Kidney capillary endothelial cell (primary cell): Measurements from ENCODE around the gene BAZ2A.
A peak's percentile ranks its signal among the peaks of the same experiment; 100 is the strongest.

Source experiments
- DNase-seq: peaks from one replicate; pipeline ENCODE4 v3.0.0-alpha.2; 2018; ENCODE audit warnings: low spot score

BAZ2A gene

DNA sequence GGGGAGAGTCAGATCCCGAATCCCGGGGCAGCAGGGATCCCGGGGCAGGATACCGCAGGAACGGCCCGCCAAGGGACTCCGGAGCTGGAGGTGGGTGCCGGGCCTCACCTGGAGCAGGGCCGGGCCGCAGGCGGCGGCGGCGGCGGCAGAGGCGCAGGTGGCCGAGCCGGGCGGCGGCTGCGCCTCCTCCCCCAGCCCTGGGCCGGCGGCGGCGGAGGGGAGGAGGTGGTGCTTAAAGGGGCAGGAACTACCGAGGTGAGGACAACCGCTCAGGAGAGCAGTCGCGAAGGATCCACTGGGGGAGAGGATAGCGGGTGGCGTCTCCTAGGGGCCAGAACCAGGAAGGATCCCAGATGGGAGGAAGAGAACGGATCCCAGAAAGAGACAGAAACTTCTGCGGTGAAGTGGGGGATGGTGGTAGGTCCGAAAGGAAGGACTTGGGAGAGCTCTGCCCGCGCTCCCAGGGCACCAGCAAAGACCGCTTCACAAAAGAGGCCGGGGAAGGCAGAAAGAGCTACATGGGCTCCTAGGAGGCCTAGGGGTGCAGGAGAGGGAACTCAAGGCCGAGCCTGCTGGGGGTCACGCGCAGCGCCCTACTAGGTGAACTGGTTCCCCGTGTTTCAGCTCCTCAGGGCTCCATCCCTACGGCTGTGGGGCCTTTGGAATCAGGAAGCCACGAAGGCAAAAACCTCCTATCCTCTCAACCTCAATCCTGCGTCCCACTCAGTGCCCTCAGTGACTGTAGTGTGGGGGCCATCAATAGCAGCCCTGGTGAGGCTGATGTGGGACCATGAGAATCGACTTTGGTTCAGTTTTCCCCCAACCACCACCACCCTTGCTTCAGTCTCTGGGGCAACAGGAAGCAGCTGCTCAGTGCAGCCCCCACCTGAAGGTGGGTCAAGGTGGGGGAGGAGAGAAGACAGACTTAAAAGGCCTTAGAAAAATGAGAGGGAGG, 5.0 kb upstream of the BAZ2A start:
- no peak for DNase-seq

DNA sequence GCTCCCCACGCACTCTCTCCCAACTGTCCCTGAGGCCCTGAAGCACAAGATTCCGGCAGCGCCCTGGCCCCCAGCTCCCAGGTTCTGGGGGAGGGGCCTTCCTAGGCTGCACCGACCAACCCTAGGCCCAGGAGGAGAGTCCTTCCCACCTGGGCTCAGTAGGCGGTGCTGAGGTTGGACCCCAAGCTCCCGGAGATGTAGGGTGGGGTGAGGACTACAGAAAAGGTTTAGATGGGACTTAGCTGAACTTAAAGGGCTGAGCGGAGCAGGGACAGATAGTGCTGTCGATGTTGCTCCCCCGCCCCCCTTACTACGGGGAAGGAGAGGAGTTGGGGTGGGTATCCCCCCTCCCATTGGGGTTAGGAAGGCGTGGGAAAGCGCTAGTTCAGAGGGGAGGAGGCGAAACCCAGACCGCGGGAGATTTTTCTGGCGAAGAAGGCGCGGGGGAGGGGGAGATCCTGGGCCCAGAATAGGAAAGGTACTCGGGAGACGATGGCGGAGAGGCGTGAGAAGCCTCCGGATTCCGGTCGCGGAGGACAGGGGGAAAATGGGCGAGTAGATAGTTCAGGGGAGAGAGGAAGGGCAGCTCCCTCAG, 4.2 kb upstream of the BAZ2A start:
- no peak for DNase-seq

DNA sequence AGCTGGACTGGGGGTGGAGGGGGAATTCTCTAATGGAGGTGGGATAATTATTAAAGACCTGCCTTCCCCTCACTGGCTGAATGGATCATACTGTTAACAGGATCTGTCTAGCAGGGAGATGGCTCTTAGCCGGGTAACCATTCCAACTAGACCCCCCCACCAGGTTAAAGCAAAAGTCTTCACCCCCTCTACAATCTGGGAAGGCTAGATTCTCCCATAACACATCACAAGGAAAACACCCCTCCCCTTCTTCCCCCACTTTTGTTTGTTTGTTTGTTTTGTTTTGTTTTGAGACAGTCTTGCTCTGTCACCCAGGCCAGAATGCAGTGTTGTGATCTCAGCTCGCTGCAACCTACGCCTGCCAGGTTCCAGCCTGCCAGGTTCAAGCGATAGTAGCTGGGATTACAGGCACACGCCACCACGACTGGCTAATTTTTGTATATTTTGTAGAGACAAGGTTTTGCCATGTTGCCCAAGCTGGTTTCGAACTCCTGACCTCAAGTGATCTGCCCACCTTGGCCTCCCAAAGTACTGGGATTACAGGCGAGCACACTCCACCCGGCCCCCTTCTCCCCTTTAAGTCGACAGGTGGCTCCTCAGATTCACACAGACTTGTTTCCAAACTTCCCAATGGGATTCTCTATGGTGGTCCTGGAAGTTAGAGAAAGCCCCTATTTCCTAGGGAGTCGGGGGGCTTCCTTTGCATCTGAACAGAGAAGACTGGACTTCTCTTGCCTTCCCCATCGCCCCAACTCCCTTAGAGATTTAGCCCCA, 3.5 kb upstream of the BAZ2A start:
- DNase-seq: no peak

DNA sequence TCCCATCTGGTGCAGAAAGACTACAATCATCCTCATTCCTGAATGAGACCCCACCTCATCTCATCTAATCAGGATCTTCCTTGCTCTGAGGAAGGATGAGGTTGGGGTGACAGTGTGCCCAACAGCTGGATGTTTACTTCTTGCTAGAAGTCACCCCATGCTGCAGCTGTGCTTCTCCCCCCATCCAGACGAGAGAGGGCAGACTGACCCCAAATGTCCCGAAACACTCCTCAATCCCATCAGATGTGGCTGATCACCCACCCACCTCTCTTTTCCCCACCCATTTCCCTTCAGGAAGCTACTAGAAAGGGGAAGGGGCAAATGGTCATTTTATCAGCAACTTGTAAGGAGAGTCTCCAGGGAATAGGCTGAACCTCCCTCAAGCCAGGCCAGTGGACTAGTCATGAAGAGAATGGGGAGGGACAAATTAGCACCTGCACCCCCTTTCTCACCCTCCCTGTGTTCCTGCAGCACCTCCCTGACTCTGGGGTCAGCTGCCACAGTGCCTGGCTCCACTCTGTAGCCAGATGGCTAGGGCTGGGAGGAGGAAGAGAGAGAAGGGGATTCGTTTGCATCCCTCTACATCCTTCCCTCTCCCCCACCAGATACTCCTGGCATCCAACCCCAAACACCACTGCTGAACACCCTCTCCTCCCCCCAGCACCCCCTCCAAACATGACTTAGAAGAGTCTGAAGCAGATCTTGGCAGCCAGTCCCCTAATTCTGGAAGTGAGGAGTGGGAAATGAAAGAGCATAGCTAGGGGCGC, 2.8 kb upstream of the BAZ2A start:
- DNase-seq: no peak

DNA sequence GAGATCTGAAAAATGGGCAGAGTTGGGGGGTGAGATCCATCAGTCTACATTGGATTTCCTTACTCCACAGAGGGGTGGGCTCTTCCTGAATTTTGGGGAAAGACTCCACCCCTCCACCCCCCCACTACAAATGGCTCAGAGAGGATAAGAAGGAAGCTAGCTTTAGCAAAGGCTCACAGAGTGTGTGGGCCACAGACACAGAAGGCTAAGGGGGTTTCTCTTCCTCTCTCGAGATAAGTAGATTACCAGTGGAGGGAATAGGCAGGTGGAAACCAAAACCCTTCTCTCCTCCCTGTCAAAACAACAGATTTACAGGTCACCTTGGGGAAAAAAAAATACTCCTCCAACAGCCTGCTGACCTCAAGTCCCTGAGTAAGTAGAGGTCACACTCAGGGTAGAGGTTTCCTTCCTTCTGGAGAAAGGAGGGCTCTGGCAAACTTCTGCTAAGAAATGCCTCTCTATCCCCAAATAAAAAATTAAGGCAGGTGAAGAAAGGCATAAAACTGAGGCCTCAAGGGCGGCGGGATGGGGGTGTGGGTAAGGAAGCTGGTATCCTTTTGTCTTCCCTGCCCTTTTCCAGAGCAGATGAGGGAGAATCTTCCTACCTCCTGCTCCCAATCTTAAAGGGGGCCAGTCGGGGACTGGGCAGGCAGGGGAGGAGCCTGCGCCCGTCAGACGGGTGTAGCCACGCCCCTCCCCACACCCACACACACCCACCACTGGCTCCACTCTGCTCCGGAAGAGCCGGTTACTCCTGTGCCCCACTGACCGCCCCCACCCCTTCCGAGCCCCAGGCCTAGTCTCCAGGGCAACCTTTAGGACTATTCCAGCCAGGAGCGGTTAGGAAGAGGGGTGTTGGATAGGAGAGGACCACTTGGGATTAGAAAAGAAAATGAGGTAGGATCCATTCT, 1.9 kb upstream of the BAZ2A start:
- DNase-seq: no peak

DNA sequence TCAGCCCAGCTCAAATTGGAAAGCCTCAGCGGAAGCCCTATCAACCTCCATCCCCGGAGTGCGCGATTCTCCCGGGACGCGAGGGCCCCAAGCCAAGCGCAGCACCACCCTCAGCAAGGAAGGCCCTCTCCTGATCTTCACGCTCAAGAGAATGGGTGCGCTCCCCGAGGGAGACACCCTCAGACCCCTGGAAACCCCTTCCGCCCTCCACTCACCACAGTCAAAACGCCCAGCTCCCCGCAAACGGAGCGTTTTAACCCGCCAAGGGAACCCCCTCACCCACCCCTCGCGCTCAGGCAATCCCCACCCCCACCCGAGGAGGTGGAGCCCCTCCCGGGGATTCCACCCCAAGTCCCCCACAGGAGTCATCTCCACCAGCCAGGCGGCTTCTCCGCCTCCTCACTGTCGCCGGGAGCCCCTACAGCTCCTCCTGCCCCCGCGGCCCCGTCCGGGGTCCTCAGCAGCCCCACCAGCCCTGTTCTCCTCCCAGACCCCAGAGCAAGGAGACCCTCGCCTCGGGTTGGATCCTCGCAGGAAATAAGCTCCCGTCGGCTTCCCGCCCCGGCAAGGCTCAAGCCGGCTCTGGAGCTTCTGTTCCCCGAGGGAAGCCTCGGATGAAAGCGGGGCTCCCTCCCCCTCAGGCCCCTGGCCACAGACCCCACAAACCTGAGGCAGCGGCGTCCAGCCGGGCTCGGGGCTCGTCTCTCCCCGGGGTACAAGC, 507 bp downstream of the BAZ2A start:
- DNase-seq: no peak

DNA sequence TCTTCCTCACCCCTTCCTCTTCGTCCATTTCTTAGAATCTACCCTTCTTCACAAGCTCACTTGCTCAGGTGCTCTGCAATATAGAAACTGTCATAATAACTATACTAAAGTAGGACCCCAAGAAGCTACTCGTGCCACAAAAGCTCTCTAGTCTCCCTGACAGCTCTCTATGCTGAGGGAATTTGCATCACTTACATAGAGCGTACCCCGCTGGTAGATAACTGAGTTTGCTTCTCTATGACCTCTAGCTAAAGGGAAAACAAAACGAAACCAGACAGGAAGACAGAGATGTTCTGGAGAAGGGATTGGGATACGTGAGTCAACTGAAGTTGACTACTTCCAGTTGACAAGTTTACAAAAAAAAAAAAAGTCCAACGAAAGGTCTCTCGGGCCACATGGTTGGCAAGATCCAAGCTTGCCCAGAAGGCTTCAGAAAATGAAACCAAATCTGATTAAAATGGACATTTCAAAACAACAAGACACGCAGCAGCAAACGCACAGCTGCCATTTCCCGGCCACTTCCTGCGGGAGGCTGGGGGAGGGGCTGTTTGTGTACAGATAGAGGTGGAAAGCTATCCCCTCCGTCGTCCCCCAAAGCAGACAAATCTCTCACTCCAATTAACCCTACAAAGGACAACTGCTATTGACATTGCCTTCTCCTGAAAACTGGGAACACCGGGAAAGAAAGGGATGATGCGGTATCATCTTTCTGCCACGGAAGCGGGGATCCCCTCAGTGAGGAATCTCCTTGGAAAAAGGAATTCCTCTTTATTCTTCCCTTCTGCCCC, 1.3 kb downstream of the BAZ2A start:
- peak; percentile 52 for DNase-seq

DNA sequence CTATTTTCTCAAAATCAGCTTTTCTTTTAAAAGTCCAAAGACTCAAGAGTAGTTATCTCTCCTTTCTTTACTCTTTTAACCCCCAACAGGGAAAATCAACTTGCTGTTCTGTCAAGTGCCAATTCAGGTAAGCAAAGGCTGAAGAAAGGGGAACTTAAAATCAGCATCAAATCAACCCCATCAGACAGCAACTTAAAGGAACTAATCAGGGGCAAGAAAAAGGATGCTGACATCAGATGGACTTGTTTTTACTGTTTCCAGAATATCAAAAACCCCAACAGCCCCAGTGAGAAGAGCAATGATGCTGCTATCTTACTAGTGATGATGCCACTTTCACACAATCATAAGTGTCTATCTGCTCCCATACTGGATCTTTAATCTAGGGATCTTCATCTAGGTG, 3.4 kb downstream of the BAZ2A start:
- DNase-seq: no peak

DNA sequence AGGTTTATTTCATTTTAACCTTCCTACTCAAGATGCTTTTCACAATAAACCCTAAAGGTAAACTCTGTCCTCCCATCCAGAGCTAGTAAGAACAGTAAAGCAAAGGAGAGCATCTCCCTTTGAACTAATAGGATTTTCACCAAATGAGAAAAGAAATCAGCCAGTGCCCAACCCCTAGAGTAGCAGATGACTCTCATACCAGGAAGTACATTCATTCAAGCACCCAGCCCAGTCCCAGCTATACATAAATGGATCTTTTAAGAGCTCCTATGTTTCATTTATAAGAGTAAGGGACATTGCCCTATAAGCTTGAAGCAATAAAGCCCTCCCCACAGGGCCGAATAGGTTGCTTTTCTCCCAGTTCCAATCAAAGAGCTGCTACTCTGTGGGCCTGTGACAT, 7.6 kb downstream of the BAZ2A start:
- DNase-seq: no peak

DNA sequence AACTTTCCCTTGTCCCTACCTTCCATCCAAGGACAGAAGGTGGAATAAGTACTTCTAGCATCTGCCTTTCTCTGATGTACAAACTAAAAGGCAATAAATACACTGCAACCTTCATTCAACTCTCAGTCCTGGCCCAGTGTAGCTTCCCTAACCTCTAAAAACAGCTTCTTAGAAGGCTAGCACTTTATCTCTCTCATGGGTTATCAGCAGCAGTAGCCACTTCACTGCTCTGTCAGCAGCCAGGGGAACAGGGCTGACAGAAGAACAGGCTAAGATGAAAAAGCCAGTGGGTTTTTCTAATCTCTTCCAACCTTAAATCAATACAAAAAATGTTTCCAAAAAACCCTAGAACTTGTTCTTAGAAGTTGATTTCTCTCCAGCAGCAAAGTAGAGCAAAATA, 13.2 kb downstream of the BAZ2A start:
- DNase-seq: no peak

DNA sequence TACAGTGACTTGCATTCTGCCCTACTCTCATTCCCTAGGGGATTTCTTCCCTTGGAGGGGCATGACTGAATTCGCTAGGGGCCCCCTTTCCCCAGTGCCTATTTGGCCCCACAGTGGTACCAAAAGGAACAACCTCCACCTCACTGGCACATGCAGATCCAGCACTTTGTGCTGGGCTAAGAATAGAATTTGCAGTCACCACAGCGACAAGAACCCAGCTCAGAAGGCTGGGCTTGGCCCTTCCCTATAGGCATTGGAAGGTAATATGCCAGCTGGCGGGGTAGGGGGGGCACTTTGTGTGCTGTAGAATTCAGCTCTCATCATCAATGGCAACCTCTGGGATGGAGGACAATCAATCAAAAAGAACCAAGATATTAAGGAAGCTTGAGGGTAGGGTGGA, 13.9 kb downstream of the BAZ2A start:
- no peak for DNase-seq

DNA sequence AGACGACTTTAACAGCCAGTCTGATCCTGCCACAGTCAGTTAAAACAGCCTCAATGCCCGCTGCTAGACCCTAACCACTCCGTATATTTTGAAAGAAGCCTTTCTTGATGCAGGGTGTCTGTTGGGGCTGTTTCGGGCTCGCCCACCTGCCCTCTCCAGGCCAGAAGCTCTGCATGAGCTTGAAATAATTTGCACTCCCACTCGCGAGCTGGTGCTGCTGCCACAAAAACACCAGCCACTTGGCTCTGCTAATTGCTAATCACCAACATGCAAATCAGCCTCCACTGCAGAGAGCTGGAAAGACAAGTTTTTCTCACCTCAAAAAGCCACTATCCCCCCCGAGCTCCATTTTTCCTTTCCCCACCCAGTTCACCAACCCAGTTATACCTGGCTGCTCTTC, 15.5 kb downstream of the BAZ2A start:
- DNase-seq: no peak

DNA sequence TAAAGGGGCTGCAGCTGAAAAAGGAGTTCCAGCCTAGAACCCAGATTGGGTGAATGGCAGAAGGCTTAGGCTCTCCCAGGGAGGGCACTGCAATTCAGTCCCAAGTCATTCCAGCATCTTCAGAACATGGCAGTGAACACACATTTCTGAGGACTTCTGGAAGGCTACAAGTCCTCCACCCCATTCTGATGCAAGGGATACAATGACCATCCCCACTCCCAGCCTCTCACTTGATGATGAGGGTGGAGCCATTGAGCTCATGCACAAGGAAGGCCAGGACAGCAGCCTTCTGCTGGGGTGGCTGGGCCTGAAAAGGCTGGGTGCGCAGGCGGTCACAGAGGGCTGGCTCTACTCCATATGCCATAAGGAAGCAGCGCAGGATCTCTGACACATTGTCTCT, 25.8 kb downstream of the BAZ2A start:
- no peak for DNase-seq

DNA sequence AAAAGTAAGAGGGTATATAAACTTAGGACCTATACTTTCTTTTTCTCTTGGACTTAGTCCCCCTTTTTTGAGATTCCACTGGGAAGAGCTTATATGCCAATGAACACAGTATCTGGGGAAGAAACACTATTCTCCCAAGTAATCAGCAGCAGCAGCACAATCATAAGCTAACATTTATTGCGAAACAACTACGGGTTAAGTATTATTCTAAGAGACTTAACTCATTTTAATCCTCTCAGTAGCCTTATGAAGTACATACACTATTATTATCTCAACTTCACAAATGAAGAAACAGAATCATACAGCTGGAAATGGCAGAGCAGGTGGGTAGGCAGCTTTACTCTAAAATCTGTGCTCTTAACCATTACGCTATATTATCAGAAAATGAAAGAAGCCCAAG, 27.9 kb downstream of the BAZ2A start:
- DNase-seq: no peak

DNA sequence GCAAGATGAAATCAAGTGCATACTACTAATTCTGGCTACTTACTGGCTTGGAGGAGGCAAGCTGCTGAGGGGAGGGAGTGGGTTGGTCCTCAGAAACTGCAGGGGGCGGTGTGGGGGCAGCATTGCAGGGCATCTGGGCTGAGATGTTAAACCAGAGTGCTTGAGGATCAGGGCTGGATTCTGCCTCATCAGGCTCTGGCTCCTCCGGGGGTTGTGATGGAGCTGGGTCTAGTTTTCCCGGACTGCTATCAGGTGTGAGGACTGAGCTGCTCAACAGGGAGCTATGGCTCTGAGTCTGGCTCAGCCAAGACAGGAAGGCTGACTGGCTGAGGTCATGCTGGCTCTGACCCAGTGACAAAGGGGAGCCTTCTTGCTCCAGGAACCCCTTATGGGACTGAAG, 28.6 kb downstream of the BAZ2A start:
- no peak for DNase-seq

DNA sequence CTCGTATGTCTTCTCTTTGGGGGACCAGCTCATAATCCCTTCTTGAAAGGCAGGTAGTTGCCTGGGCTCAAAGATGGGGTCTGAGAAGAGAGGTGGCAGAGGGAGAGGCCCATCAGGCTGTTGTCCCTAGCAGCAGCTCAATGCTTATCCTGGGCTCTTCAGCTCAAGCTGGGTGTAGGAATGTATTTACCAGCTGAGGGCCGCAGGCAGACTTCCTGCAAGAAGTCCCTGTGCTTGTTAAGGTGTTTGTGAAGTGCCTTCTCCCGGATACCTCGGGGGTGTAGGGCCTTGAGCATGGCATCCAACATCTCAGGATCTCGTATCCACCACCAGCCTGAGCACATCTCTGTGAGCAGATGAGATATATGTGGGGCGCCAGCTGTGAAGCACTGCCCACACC, 29.4 kb downstream of the BAZ2A start:
- DNase-seq: no peak

DNA sequence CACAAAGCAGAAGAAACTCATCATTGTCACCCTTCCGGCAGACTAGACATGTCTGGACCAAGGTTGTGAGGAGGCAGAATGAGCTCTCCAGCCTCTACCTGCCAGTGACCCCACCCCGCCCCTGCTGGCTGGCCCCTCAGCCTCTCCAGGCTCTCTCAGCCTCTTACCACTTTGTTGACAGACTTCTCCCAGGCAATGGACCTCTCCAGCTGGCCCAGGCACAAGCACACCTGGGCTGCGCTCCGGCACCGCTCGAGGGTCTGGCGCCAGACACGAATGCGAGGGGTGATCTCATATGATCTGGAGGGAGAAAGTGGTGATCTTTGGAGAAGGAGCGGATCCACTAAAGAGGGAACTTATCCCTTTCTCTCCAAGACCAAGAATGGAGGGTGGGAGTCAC, 30.3 kb downstream of the BAZ2A start:
- DNase-seq: no peak

DNA sequence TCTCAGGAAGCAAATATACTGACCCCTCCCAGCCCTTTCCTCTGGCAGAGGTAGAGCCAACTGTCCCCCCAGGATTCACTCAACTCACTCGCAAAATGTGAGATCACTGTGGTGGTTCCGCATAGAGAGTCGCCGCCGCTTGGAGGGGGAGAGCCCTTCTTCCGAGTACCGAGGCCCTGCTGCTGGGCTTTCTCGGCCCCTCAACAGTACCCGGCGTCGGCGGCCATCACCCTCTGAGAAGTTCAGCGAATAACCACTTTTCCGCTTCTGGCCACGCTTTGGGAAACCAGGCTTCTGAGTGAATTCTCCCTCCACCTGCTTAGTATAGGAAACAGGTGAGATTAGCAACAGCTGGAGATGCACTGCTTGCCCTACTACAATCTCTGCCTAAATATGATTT, 31.1 kb downstream of the BAZ2A start:
- DNase-seq: no peak

DNA sequence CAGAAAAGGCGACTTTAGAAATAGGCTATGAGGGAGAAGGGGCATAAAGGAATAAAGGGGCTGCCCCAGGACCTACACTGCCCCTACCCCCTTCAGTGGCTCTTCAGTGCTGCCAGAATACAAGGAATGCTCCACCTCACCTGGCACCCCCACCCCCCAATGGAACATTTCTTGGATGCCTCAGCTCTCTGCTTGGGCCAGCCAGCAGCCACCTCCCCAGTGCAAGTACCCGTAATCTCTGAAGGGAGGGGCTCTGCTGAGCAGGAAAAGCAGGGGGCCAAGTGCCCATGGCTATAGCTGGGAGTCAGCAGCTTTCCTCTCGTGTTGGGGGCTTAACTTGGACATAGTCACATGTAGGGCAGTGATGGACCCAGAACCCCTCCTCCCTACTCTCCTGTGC, 33.3 kb downstream of the BAZ2A start:
- no peak for DNase-seq
